WTC11 (cell line): ENCODE data around the gene KRTAP4-6.

Source experiments
- ATF6 ChIP-seq: sonication (generic); formaldehyde crosslinking; IDR thresholded peaks from 2 replicates; pipeline ENCODE4 v1.8.1; 2023; ENCODE audit warnings: mild to moderate bottlenecking, missing genetic modification reagents
- NR1H2 ChIP-seq: sonication (generic); formaldehyde crosslinking; IDR thresholded peaks from 2 replicates; pipeline ENCODE4 v1.9.0; 2021; ENCODE audit warnings: mild to moderate bottlenecking, moderate library complexity, missing genetic modification reagents
- ZNF263 ChIP-seq: sonication (generic); formaldehyde crosslinking; IDR thresholded peaks from 2 replicates; pipeline ENCODE4 v1.8.1; 2022; ENCODE audit warnings: low read depth, mild to moderate bottlenecking, moderate library complexity, missing genetic modification reagents
- TF ChIP-seq, protein P1 (sequence below): fragments of 200-600 bp; IDR thresholded peaks from 2 replicates; pipeline ENCODE4 v1.8.0; 2022; ENCODE audit warnings: antibody characterized with exemption
- TF ChIP-seq, protein P2 (sequence below): sonication (generic); formaldehyde crosslinking; IDR thresholded peaks from 2 replicates; pipeline ENCODE4 v1.8.0; 2022; ENCODE audit warnings: mild to moderate bottlenecking, missing genetic modification reagents
- TF ChIP-seq, protein P3 (sequence below): fragments of 250-450 bp; sonication (Bioruptor Pico); IDR thresholded peaks from 2 replicates; pipeline ENCODE4 v1.9.0; 2021; ENCODE audit warnings: mild to moderate bottlenecking

DNA sequence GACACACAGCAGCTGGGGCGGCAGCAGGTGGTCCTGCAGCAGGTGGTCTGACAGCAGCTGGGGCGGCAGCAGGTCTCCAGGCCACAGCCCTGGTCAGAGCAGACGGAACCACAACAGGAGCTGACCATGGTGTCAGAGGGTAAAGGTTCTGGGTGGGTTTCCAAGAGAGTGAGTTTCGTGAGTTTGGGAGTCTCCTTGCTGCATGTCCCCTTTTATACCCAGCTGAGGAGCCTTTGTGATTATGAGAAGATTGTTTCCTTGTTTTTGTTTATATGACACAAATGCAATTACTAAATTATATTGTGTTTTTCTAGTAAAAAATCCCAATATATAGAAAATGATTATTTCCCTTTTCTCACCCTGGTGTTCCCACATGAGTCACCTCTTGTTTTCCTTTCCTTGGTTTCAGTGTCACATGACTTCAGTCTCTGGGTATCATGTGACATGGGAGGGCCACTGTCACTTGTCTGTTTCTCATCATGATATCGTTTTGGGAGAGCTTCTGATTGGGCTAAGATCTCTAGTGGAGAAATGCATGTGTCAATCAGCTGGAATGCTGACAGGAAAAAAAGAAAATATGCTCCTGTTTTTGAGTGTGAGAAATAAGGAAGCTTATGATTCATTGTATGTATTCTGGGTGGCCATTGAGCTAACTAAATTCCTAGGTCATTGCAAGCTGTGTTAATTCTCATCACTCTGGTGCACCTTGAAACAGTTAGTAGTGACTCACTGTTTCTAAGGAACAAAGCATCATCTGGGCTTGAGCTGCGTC, at the start of gene KRTAP4-6:
- TF ChIP-seq, protein P1, sequence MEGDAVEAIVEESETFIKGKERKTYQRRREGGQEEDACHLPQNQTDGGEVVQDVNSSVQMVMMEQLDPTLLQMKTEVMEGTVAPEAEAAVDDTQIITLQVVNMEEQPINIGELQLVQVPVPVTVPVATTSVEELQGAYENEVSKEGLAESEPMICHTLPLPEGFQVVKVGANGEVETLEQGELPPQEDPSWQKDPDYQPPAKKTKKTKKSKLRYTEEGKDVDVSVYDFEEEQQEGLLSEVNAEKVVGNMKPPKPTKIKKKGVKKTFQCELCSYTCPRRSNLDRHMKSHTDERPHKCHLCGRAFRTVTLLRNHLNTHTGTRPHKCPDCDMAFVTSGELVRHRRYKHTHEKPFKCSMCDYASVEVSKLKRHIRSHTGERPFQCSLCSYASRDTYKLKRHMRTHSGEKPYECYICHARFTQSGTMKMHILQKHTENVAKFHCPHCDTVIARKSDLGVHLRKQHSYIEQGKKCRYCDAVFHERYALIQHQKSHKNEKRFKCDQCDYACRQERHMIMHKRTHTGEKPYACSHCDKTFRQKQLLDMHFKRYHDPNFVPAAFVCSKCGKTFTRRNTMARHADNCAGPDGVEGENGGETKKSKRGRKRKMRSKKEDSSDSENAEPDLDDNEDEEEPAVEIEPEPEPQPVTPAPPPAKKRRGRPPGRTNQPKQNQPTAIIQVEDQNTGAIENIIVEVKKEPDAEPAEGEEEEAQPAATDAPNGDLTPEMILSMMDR, result no peak
- no peak for TF ChIP-seq NR1H2 (CRISPR knock-in tag)
- TF ChIP-seq, protein P2, sequence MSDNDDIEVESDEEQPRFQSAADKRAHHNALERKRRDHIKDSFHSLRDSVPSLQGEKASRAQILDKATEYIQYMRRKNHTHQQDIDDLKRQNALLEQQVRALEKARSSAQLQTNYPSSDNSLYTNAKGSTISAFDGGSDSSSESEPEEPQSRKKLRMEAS (CRISPR knock-in tag), result no peak
- TF ChIP-seq ZNF263, result no peak
- TF ChIP-seq ATF6, result no peak
- TF ChIP-seq, protein P3, sequence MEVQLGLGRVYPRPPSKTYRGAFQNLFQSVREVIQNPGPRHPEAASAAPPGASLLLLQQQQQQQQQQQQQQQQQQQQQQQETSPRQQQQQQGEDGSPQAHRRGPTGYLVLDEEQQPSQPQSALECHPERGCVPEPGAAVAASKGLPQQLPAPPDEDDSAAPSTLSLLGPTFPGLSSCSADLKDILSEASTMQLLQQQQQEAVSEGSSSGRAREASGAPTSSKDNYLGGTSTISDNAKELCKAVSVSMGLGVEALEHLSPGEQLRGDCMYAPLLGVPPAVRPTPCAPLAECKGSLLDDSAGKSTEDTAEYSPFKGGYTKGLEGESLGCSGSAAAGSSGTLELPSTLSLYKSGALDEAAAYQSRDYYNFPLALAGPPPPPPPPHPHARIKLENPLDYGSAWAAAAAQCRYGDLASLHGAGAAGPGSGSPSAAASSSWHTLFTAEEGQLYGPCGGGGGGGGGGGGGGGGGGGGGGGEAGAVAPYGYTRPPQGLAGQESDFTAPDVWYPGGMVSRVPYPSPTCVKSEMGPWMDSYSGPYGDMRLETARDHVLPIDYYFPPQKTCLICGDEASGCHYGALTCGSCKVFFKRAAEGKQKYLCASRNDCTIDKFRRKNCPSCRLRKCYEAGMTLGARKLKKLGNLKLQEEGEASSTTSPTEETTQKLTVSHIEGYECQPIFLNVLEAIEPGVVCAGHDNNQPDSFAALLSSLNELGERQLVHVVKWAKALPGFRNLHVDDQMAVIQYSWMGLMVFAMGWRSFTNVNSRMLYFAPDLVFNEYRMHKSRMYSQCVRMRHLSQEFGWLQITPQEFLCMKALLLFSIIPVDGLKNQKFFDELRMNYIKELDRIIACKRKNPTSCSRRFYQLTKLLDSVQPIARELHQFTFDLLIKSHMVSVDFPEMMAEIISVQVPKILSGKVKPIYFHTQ (CRISPR knock-in tag), result no peak
